Duodenal mucosa (tissue), 2 donors: ENCODE measurements around the gene SAMD10.

Source experiments
- H3K27ac ChIP-seq: one replicate; pipeline ENCODE4 v1.7.0; 2013; ENCODE audit warnings: low read depth, low read length
- H3K27me3 ChIP-seq, 2 donors: one replicate each; pipeline ENCODE4 v1.7.0; 2013; ENCODE audit warnings: low read length in 2 of 2, control low read depth in 1 of 2; ENCODE audit not compliant: insufficient read depth in 2 of 2, control insufficient read depth in 1 of 2
- H3K36me3 ChIP-seq, 2 donors: one replicate each; pipeline ENCODE4 v1.7.0; 2013; ENCODE audit warnings: low read length in 2 of 2, control low read depth in 1 of 2; ENCODE audit not compliant: insufficient read depth in 2 of 2, control insufficient read depth in 1 of 2
- H3K4me1 ChIP-seq, 2 donors: one replicate each; pipeline ENCODE4 v1.7.0; 2013; ENCODE audit warnings: low read length in 2 of 2, control low read depth in 1 of 2; ENCODE audit not compliant: insufficient read depth in 2 of 2, control insufficient read depth in 1 of 2
- H3K4me3 ChIP-seq, 2 donors: one replicate each; pipeline ENCODE4 v1.7.0; 2013; ENCODE audit warnings: low read length in 2 of 2, low read depth in 1 of 2
- H3K9ac ChIP-seq, 2 donors: one replicate each; pipeline ENCODE4 v1.7.0; 2013; ENCODE audit warnings: low read length in 2 of 2, low read depth in 1 of 2
- H3K9me3 ChIP-seq, 2 donors: one replicate each; pipeline ENCODE4 v1.7.0; 2013; ENCODE audit warnings: low read length in 2 of 2, control low read depth in 1 of 2; ENCODE audit not compliant: control insufficient read depth in 1 of 2

The SAMD10 gene

GRCh38 chr20:63968136-63968927 is 11.1 kb downstream of the SAMD10 start:
- peak overlapping the region; percentile 54 to 68 for H3K9ac ChIP-seq
- peak overlapping the region; percentile 61 to 67 for H3K4me3 ChIP-seq
- peaks cover 8 to 13% of the 10 kb centered on the region in 2 donors for H3K4me1 ChIP-seq
- H3K27me3 ChIP-seq = no peaks in the 10 kb centered on the region
- peaks cover 0 to 6% of the 10 kb centered on the region in 2 donors for H3K9me3 ChIP-seq
- no peak overlapping the region for H3K27ac ChIP-seq
- peaks cover 0 to 8% of the 10 kb centered on the region in 2 donors for H3K36me3 ChIP-seq

- H3K4me3 ChIP-seq = no peak overlapping the region
- no peak overlapping the region for H3K27ac ChIP-seq
- peaks cover 0 to 14% of the 10 kb centered on the region in 2 donors for H3K36me3 ChIP-seq
- no peak overlapping the region for H3K9ac ChIP-seq
- H3K27me3 ChIP-seq = no peaks in the 10 kb centered on the region
- H3K9me3 ChIP-seq = peaks cover 0 to 6% of the 10 kb centered on the region in 2 donors
- peaks cover 8 to 13% of the 10 kb centered on the region in 2 donors for H3K4me1 ChIP-seq
Measured at GRCh38 chr20:63967330-63968135, 11.9 kb downstream of the SAMD10 start.

GRCh38 chr20:63966944-63967322 is 12.5 kb downstream of the SAMD10 start:
- peaks cover 0 to 6% of the 10 kb centered on the region in 2 donors for H3K9me3 ChIP-seq
- peaks cover 0 to 19% of the 10 kb centered on the region in 2 donors for H3K36me3 ChIP-seq
- no peaks in the 10 kb centered on the region for H3K27me3 ChIP-seq
- H3K9ac ChIP-seq = no peak overlapping the region
- H3K4me1 ChIP-seq = peaks cover 8 to 13% of the 10 kb centered on the region in 2 donors
- no peak overlapping the region for H3K4me3 ChIP-seq
- H3K27ac ChIP-seq = no peak overlapping the region

- H3K36me3 ChIP-seq = peaks cover 0 to 24% of the 10 kb centered on the region in 2 donors
Measured at GRCh38 chr20:63966172-63966943, 13.1 kb downstream of the SAMD10 start.

GRCh38 chr20:63964412-63964811 is 15.0 kb downstream of the SAMD10 start:
- Histone ChIP-seq H3K36me3 (peaks cover 0 to 24% of the 10 kb centered on the region in 2 donors), H3K4me1 (peaks cover 8 to 10% of the 10 kb centered on the region in 2 donors), H3K9ac (no peak overlapping the region), H3K4me3 (no peak overlapping the region), H3K9me3 (peaks cover 0 to 6% of the 10 kb centered on the region in 2 donors), H3K27me3 (no peaks in the 10 kb centered on the region), H3K27ac (no peak overlapping the region)

More at GRCh38 chr20:63966172-63966943, 13.1 kb downstream of the SAMD10 start:
- H3K9ac ChIP-seq = no peak overlapping the region
- no peaks in the 10 kb centered on the region for H3K27me3 ChIP-seq
- peaks cover 0 to 6% of the 10 kb centered on the region in 2 donors for H3K9me3 ChIP-seq
- no peak overlapping the region for H3K27ac ChIP-seq
- H3K4me1 ChIP-seq = peaks cover 8 to 13% of the 10 kb centered on the region in 2 donors
- H3K4me3 ChIP-seq = no peak overlapping the region

- Histone ChIP-seq H3K36me3 (peaks cover 0 to 24% of the 10 kb centered on the region in 2 donors), H3K9me3 (peaks cover 0 to 6% of the 10 kb centered on the region in 2 donors), H3K4me3 (no peak overlapping the region), H3K4me1 (peaks cover 6 to 7% of the 10 kb centered on the region in 2 donors), H3K27me3 (no peaks in the 10 kb centered on the region), H3K27ac (no peak overlapping the region), H3K9ac (no peak overlapping the region)
Measured at GRCh38 chr20:63963784-63964301, 15.6 kb downstream of the SAMD10 start.

GRCh38 chr20:63963348-63963741 is 16.1 kb downstream of the SAMD10 start:
- peaks cover 0 to 6% of the 10 kb centered on the region in 2 donors for H3K9me3 ChIP-seq
- no peak overlapping the region for H3K27ac ChIP-seq
- H3K4me1 ChIP-seq = peaks cover 2 to 6% of the 10 kb centered on the region in 2 donors
- H3K36me3 ChIP-seq = peaks cover 0 to 24% of the 10 kb centered on the region in 2 donors
- H3K27me3 ChIP-seq = no peaks in the 10 kb centered on the region
- no peak overlapping the region for H3K9ac ChIP-seq
- H3K4me3 ChIP-seq = no peak overlapping the region

- H3K4me3 ChIP-seq = no peak overlapping the region
- H3K27me3 ChIP-seq = no peaks in the 10 kb centered on the region
- H3K27ac ChIP-seq = no peak overlapping the region
- H3K9ac ChIP-seq = no peak overlapping the region
- H3K4me1 ChIP-seq = peaks cover 5 to 11% of the 10 kb centered on the region in 2 donors
- peaks cover 0 to 6% of the 10 kb centered on the region in 2 donors for H3K9me3 ChIP-seq
- H3K36me3 ChIP-seq = peaks cover 0 to 24% of the 10 kb centered on the region in 2 donors
Measured at GRCh38 chr20:63962426-63963347, 16.8 kb downstream of the SAMD10 start.
